ENCODE measurements around the gene TTC17.

GRCh38 chr11:43521471-43521870 lies 162.8 kb downstream of the TTC17 start:
- TF ChIP-seq, protein P1, sequence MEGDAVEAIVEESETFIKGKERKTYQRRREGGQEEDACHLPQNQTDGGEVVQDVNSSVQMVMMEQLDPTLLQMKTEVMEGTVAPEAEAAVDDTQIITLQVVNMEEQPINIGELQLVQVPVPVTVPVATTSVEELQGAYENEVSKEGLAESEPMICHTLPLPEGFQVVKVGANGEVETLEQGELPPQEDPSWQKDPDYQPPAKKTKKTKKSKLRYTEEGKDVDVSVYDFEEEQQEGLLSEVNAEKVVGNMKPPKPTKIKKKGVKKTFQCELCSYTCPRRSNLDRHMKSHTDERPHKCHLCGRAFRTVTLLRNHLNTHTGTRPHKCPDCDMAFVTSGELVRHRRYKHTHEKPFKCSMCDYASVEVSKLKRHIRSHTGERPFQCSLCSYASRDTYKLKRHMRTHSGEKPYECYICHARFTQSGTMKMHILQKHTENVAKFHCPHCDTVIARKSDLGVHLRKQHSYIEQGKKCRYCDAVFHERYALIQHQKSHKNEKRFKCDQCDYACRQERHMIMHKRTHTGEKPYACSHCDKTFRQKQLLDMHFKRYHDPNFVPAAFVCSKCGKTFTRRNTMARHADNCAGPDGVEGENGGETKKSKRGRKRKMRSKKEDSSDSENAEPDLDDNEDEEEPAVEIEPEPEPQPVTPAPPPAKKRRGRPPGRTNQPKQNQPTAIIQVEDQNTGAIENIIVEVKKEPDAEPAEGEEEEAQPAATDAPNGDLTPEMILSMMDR (conservative IDR thresholded peaks at IDR 0.05; ENCODE audit: low read depth, low read length), result no peak
- no peak for TF ChIP-seq RAD21 (IDR thresholded peaks at IDR 0.05; ENCODE audit: low read length)
- TF ChIP-seq RFX5 (IDR thresholded peaks at IDR 0.05; ENCODE audit: low read depth, low read length), result no peak
- no peak for TF ChIP-seq POLR2A (IDR thresholded peaks at IDR 0.05; ENCODE audit: low read depth, low read length)
- TF ChIP-seq SMC3 (IDR thresholded peaks at IDR 0.05; ENCODE audit: low read depth, low read length), result no peak
- no peak for TF ChIP-seq USF2 (IDR thresholded peaks at IDR 0.05; ENCODE audit: low read depth, low read length)
- no peak for TF ChIP-seq RCOR1 (IDR thresholded peaks at IDR 0.05; ENCODE audit: insufficient replicate concordance, low read length)
- TF ChIP-seq FOS (IDR thresholded peaks at IDR 0.05; ENCODE audit: low read depth, low read length), result no peak
- no peak for TF ChIP-seq MAFK (IDR thresholded peaks at IDR 0.05; ENCODE audit: low read depth, low read length)
- no peak for TF ChIP-seq CEBPB (IDR thresholded peaks at IDR 0.05; ENCODE audit: low read depth, low read length)
- TF ChIP-seq BHLHE40 (IDR thresholded peaks at IDR 0.05; ENCODE audit: low read depth, low read length), result no peak
- no peak for TF ChIP-seq MAZ (IDR thresholded peaks at IDR 0.05; ENCODE audit: borderline replicate concordance, low read depth, low read length)
- TF ChIP-seq MXI1 (IDR thresholded peaks at IDR 0.05; ENCODE audit: borderline replicate concordance, low read depth, low read length), result no peak
- TF ChIP-seq ELK1 (IDR thresholded peaks at IDR 0.05; ENCODE audit: borderline replicate concordance, low read depth, low read length), result no peak
